DND-41 (cell line): Measurements from ENCODE around the gene C11orf21.

Experiments
- ATAC-seq: fragments of 200-7000 bp; cut with Tn5 transposase; 3 replicates; pipeline ENCODE4 v1.9.1; 2021; ENCODE audit warnings: low read depth; ENCODE audit not compliant: insufficient read depth
- DNase-seq: peaks from one replicate; pipeline ENCODE4 v3.0.0-alpha.2; 2020
- H2AFZ ChIP-seq: 2 replicates; pipeline ENCODE4 v1.6.0; 2012; ENCODE audit warnings: low read depth, low read length
- H3K27ac ChIP-seq: 2 replicates; pipeline ENCODE4 v1.5.1; 2012; ENCODE audit warnings: low read length, inconsistent platforms
- H3K27me3 ChIP-seq: fragments of 200-600 bp; sonication (generic); 2 replicates; pipeline ENCODE4 v1.6.0; 2012; ENCODE audit warnings: low read length, mild to moderate bottlenecking, inconsistent platforms; ENCODE audit not compliant: insufficient read depth, poor library complexity
- H3K36me3 ChIP-seq: 2 replicates; pipeline ENCODE4 v1.5.1; 2012; ENCODE audit warnings: low read length, inconsistent platforms; ENCODE audit not compliant: insufficient read depth
- H3K4me1 ChIP-seq: 2 replicates; pipeline ENCODE4 v1.5.1; 2012; ENCODE audit warnings: mild to moderate bottlenecking, low read length; ENCODE audit not compliant: insufficient read depth
- H3K4me2 ChIP-seq: 2 replicates; pipeline ENCODE4 v1.6.0; 2012; ENCODE audit warnings: mild to moderate bottlenecking, moderate library complexity, low read length, inconsistent platforms; ENCODE audit not compliant: insufficient read depth
- H3K4me3 ChIP-seq, 2 experiments: fragments of 200-600 bp in 1 of 2; shearing (Covaris generic) in 1 of 2; 2 replicates each; pipeline ENCODE4 v1.5.1; 2012 to 2016; ENCODE audit warnings: inconsistent platforms in 2 of 2, low read length in 2 of 2, mild to moderate bottlenecking in 2 of 2, low read depth in 1 of 2, moderate library complexity in 1 of 2
- H3K79me2 ChIP-seq: 2 replicates; pipeline ENCODE4 v1.6.0; 2012; ENCODE audit warnings: low read length, inconsistent platforms; ENCODE audit not compliant: insufficient read depth
- H3K9ac ChIP-seq: 2 replicates; pipeline ENCODE4 v1.6.0; 2012; ENCODE audit warnings: low read depth, mild to moderate bottlenecking, inconsistent platforms, low read length, moderate library complexity
- H3K9me3 ChIP-seq: 2 replicates; pipeline ENCODE4 v1.5.1; 2012; ENCODE audit warnings: low read length, moderate library complexity, mild to moderate bottlenecking, inconsistent platforms; ENCODE audit not compliant: insufficient read depth, severe bottlenecking
- H4K20me1 ChIP-seq: 2 replicates; pipeline ENCODE4 v1.6.0; 2012; ENCODE audit warnings: low read length; ENCODE audit not compliant: insufficient read depth
- EZH2 ChIP-seq: IDR thresholded peaks from 3 replicates; pipeline ENCODE4 v1.6.1; 2012; ENCODE audit warnings: borderline replicate concordance, low read depth, mild to moderate bottlenecking, moderate library complexity, low read length, inconsistent platforms; ENCODE audit not compliant: severe bottlenecking
- TF ChIP-seq, protein P1 (sequence below): IDR thresholded peaks from 2 replicates; pipeline ENCODE4 v1.5.1; 2012; ENCODE audit warnings: borderline replicate concordance, low read length, moderate library complexity, mild to moderate bottlenecking; ENCODE audit not compliant: poor library complexity, severe bottlenecking; ENCODE audit errors: extremely low read depth

The C11orf21 gene

DNA sequence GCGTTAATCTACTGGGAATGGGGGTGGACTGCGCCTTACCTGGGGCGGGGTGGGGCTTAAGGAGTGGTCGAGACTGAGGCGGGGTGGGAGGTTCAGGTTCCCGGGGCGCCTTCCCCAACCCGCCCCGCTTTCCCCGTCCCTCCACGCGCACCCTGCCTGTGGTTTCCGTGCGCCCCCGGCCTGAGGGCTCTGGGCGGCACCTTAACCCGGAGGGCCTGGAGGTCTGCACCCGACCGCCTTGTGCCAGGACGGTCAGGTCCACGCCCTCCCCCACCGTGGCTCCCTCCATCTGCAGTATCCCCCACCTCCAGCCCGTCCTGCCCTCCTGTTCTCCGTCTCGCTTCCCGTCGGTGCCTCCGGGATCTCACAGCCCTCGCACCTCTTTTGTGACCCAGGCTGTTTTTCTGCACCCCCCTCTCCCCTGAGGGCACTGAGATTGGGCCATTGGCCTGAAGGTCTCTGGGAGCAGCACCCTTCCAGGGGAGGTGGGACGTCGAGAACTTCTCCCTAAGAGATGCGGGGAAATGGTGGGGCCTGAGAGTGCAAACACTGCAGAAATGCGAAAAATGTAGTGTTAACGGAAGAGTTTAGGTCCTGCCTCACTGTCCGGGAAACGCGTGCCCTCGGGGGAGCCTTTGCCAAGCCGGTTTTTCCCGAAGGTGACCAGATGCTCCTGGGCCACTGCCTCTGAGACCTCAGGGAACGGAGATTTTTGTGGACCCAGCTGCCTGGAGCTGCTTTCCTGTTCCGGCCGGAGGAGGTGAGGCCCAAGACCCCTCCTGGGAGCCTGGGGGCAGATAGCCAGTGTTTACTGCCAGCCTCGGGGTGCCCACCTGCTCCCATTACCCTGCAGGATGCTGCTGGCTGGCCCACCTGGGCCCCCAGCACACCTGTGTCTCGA lies 30.1 kb downstream of the C11orf21 start:
- H3K4me2 ChIP-seq, result no peak overlapping the region
- TF ChIP-seq EZH2, result no peak
- TF ChIP-seq, protein P1, sequence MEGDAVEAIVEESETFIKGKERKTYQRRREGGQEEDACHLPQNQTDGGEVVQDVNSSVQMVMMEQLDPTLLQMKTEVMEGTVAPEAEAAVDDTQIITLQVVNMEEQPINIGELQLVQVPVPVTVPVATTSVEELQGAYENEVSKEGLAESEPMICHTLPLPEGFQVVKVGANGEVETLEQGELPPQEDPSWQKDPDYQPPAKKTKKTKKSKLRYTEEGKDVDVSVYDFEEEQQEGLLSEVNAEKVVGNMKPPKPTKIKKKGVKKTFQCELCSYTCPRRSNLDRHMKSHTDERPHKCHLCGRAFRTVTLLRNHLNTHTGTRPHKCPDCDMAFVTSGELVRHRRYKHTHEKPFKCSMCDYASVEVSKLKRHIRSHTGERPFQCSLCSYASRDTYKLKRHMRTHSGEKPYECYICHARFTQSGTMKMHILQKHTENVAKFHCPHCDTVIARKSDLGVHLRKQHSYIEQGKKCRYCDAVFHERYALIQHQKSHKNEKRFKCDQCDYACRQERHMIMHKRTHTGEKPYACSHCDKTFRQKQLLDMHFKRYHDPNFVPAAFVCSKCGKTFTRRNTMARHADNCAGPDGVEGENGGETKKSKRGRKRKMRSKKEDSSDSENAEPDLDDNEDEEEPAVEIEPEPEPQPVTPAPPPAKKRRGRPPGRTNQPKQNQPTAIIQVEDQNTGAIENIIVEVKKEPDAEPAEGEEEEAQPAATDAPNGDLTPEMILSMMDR, result no peak
- no peak overlapping the region for H3K9ac ChIP-seq
- H3K4me3 ChIP-seq, result no peak overlapping the region
- H3K4me1 ChIP-seq, result peaks cover 35% of the 10 kb centered on the region
- no peaks in the 10 kb centered on the region for H3K36me3 ChIP-seq
- DNase-seq, result no peak
- no peaks in the 10 kb centered on the region for H3K79me2 ChIP-seq
- no peak overlapping the region for H2AFZ ChIP-seq
- H4K20me1 ChIP-seq, result no peaks in the 10 kb centered on the region
- no peak overlapping the region for H3K27ac ChIP-seq
- no peak for ATAC-seq
- H3K9me3 ChIP-seq, result no peaks in the 10 kb centered on the region
- no peaks in the 10 kb centered on the region for H3K27me3 ChIP-seq

DNA sequence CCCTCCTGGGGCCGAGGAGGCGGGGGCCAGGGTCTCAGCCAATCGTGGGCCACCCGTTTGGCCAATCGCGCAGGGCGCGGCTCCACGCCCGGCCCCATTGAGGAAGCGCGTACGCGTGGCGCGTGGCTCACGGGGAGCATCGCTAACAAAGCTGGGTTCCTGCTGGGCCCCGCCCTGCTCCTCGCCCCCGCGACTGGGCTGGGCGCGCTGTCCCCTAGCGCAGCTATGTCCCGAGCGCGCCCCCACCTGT lies 30.7 kb downstream of the C11orf21 start:
- H4K20me1 ChIP-seq, result no peaks in the 10 kb centered on the region
- no peak overlapping the region for H3K27ac ChIP-seq
- ATAC-seq (no peak), DNase-seq (no peak)
- H3K4me3 ChIP-seq, result no peak overlapping the region
- no peak overlapping the region for H2AFZ ChIP-seq
- no peak for TF ChIP-seq EZH2
- TF ChIP-seq, protein P1, result no peak
- no peak overlapping the region for H3K9ac ChIP-seq
- H3K79me2 ChIP-seq, result no peaks in the 10 kb centered on the region
- peaks cover 41% of the 10 kb centered on the region for H3K4me1 ChIP-seq
- no peak overlapping the region for H3K4me2 ChIP-seq
- H3K36me3 ChIP-seq, result no peaks in the 10 kb centered on the region
- H3K27me3 ChIP-seq, result no peaks in the 10 kb centered on the region
- no peaks in the 10 kb centered on the region for H3K9me3 ChIP-seq

DNA sequence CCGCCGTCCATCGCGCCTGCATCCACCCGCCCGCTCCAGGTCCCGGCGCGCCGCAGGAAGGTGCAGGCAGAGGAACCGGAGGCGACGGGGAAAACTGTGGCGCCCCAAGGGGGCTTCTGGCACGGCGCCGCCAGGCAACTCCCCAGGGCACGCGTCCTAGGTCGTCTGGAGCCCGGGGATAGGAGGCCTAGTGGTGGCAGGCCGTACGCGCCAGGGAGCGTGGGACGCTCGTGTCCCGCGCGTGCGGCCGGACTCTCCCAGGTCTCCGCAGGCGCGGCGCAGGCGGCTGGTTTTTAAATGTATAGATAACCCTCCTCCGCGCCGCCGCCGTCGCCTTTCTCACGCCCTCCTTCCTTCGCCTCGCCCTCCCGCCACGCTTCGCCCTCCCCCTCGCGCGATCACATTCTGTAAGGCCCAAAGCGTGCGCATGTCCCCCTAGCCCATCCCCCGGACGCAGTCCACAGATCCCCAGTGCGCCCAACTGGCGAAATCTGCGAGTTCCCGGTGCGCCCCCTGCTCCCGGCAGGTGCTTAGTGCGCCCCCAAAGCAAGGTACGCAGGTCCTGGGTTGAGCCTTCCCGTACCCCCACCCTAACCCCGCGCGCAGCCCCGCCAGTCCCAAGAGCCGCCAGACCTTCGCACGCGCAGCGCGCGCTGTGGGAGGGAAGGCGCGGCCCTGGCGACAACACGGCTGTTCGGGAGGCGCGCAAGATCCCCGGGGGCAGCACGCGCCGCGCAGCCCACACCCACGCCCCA lies 31.2 kb downstream of the C11orf21 start, which contains the start of gene ASCL2:
Gene ASCL2 (minus strand): TSS at position 267 of the 755 bp plus-strand sequence. CDS start 256 bp downstream, at position 11.
- Histone ChIP-seq H3K36me3 (no peaks in the 10 kb centered on the region), H3K79me2 (no peaks in the 10 kb centered on the region), H3K4me3 (peak within 1 kb of the TSS; percentile 20 to 60; a peak in 3 of 4 replicates), H3K9me3 (no peaks in the 10 kb centered on the region), H3K27ac (peak within 1 kb of the TSS; percentile 96), H3K4me2 (peak within 1 kb of the TSS; percentile 54), H3K9ac (peak within 1 kb of the TSS; percentile 74), H3K4me1 (peaks cover 46% of the 10 kb centered on the region), H4K20me1 (no peaks in the 10 kb centered on the region), H2AFZ (peak within 1 kb of the TSS; percentile 70), H3K27me3 (no peaks in the 10 kb centered on the region)
- TF ChIP-seq, protein P1, result no peak
- TF ChIP-seq EZH2, result no peak
- no peak for DNase-seq
- no peak for ATAC-seq
